HG03342 (cell line): Measurements from ENCODE around the gene CFAP141.

Experiments
- ATAC-seq: cut with Tn5 transposase; IDR thresholded peaks from one replicate; pipeline ENCODE4 v1.9.1; 2021; ENCODE audit warnings: mild to moderate bottlenecking, moderate library complexity; ENCODE audit not compliant: unreplicated experiment

CFAP141 gene

DNA sequence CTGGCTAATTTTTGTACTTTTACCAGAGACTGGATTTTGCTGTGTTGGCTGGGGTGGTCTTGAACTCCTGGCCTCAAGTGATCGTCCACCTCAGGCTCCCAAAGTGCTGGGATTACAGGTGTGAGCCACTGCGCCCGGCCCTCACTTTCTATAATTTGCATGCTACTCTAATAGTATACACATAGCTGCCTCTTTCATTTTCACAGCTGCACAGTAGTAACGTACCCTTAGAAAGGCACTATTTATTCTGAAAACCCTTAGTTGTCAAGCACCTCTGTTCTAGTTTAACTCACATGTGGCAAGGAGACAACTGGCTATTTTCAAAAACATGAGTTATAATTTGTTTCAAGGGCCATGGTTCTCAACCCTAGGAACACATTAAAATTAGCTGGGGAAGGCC lies 31.5 kb downstream of the CFAP141 start:
- no peak for ATAC-seq

DNA sequence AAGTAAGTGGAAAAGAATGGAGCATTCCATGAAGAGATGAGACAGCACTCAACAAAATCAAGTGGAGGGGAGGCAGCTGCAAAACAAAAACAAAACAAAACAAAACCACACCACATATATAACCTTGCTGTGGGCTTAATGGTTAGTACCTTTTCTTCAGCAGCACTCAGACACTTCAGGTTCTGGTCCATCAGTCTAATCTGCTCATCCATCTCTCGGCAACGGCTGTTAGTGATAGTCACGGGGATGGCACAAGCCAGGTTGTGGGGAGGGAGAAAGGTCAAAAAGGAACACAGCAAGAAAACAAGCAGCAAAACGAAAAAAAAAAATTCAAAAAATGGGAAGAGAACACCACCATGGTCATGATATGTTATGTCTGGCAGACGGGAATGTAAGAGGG lies 34.3 kb downstream of the CFAP141 start:
- no peak for ATAC-seq

DNA sequence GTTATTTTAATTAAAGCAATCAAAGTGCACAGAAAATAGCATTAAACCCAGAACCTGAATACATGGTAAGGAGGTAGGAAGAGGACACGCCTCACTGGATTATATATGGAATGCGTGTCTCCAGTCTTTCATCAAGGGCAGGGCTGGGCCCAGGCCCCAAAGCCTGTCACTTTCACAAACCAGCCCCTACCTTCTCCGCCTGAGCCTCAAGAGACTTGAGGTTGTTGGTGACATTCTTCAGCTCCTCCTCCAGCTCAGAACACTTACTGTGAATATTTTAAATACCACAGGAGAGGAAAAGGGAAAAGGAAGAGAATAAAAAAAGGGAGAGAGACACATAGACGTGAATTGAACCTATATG lies 34.9 kb downstream of the CFAP141 start:
- no peak for ATAC-seq

DNA sequence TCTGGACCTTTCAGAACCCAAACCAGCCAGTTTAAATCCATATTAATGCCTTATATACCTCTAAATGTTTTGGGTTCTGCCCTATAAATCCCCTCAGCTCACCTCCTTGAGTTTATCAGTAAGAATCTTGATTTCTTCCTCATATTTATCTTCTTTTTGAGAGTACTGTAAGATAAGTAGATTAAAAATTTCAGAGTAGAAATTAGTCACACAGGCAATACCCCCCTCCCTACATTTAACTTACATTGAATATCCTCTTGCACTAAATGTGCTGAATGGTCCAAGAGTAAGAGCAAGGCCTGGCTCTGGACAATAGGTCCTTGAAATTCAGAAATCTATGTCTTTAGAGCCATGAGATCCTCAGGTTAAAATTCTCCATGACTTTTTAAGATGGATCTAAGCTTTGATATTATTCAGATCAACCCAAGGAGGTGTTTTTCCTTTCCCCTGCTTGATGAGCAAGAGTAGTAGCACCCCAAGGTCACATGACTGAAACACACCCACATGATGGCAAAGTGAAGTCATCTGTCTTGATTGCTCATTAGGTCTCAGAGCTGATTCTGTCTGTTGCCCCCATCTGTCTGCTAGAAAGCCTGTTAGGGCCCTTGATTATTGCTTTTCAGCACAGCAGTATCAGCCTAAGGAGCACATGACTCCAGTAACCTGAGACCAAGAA lies 35.4 kb downstream of the CFAP141 start:
- ATAC-seq: no peak

DNA sequence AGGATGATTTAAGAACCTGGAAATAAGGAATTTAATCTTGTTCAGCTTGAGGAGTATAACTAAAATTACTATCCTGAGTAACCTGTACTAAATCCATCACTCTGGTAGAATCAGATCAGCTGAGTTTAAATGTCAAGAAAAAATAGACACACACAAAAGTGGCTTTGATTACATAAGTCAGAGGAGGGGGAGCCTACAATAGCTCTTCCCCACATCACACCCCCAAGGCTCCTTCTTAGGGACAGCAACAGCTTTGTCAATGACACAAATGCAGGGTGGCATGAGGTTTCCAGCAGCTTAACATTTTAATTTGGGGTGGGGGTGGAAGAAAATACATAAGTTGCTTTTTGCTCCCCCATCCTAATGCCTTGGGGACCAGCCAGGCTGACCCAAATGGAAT lies 38.7 kb downstream of the CFAP141 start:
- no peak for ATAC-seq

DNA sequence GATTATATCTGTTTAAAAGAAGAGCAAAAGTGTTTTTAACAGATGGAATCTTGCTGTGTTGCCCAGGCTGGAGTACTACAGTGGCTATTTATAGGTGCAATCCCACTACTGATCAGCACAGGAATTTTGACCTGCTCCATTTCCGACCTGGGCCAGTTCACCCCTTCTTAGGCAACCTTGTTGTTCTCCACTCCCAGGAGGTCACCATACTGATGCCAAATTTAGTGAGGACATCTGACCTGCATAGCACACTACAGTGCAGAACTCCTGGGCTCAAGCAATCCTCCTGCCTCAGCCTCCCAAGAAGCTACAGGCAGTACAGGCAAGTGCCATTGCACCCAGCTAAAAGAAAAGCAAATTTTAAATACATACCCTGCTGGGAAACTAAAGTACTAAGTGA lies 39.9 kb downstream of the CFAP141 start:
- ATAC-seq: no peak

DNA sequence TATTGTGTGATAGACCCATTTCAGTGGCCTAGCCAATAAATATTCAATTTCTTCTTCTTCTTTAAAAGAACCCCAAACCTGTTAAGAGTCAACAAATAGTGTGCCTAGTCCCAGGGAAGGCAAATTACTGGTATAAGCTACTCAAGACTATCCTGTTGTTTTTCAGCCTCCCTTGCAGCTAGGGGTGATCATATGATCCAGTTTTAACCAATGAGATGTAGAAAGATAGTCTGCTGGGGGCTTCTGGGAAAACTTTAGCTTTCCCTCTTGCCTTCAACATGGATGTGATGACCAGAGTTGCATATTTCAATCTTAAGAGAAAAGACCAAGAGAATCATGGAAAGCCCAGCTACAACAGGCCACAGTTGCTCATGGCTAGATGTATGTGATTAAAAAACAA lies 46.6 kb downstream of the CFAP141 start:
- ATAC-seq: no peak

DNA sequence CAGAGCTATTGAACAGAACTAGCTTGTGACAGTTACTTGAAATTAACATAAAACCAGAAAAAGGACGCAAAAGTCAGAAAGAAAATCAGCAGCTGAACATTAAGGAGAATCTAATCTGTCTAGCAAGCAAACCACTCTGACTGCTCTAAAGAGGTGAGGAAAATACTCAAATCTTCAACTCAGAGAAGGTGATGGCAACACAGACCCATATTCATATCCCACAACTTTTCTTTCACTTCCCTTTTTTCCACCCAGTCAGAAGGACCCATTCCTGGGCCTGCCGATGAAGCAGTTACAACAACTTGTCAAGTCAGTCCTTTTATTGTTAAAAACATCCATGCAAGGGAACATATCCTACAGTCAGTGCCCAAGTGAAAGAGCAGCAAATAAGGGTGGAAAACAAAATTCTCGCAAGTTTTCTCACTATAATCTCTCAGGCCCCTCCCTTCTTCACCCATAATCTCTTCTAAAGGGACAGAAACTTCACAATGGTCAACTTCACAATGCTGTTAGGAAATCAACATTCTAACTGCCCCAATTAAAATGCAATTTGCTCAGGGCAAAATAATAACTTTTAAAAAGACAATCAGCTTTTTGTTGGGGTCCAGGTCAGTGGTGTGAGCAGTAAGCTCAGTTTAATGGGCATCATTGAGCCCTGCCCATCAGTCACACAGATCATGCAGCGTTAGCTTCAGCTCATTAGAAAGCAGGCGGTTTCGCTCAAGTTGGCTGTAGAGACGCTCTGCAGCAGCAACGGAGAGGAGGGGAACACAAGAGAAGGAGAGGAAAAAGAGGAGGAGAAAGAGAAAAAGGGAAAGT lies 47.6 kb downstream of the CFAP141 start:
- no peak for ATAC-seq

DNA sequence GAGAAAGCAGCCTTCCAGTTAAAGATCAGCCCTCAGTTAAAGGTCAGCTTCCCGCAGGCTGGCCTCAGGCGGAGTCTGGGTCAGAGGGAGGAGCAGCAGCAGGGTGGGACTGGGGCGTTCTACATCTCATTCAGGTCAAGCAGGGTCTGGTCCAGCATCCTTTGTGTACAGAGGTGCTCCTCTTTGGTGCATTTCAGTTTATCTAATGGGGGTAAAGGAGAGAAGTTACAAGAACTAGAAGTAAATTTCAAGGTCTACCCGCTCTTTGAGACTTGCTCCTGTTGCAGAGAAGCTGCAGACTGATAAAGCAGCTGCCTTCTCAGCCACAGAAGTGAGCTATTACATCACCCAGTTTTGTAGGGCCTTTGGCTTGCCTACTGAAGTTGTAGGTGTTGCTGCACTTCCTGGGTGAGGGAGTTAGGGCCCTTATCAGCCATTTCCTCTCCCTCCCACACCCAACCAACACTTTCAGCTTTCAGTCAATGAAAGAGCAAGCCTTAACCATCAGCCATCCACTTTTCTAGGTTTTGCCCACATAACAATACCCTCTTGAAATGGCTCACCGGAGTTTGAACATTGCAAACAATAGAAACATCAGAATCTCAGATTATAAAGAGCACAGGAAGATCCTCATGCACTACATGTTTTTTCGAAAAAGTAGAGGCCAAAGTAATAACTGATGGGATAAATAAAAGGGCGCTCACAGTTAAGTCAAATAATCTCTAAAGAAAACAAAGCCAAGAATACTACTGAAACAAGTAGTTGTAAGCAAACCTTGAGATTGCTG lies 48.4 kb downstream of the CFAP141 start:
- ATAC-seq: peak; percentile 68

DNA sequence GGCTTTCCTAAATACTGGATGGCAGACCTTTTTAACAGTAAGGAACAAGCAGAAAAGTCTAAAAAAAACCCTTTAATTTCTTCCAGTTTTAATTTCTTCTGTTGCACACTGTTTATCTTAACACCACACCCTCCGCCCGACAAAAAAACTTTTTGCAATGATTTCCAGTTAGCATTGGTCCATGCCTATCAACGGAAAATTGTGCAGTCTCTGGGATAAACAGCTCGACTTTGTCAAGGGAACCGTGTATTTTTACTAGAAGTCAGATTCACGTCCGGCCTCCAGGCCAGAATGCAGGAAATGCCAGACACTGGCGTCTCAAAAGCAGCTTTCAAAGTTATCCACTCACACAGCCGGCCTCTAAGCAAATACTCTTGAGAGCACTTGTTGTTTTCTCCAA lies 50.9 kb downstream of the CFAP141 start:
- ATAC-seq: no peak

DNA sequence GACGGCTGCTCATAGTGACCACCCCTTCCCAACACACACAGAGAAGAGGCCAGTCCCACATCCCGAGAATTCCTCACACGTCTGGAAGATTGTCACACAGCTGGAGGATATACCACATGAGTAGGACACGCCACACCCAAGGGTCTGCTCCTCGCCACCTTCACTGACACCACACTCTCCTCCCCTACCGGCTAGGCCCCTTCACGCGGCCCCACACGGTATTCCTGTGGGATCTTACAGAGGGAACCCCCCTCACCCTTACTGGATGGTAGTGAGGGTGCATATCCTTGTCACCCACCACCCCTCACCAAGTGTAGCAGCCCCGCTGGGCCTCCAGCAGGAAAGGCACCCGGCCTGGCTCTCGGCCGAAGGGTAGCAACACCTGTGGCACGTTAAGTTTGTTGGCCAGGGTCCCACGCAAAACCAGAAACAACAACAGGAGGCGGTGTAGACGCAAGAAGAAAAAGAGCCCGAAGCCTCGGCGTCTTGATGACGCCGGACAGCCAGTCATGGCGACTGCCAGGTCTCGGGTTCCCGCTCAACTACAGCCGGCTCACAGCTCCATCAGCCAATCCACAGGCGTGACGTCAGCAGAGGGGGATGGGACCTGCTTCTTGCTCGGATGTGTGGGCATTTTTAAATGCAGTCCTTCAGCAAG lies 51.5 kb downstream of the CFAP141 start, which contains the start of gene NUP210L:
Gene NUP210L (minus strand): TSS at position 540 of the 658 bp plus-strand sequence.
- no peak for ATAC-seq

DNA sequence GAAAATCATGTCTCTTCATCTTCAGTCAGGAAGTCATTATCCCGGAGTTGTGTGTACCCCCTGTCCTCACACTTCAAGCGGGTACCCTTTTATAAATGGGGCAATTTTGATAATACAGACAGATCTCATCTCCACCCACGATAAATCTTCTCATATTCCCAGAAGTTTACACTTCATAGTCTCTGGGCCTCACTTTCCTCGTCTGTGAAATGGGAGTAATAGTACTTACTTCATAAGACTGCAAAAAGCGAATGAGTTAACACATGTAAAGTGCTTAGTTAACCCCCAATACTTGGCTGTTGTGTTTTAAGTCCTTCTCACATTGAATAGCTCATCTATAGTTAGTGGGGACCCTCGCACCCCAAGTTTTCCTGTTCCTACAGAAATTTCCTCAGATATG lies 52.1 kb downstream of the CFAP141 start:
- ATAC-seq: no peak

DNA sequence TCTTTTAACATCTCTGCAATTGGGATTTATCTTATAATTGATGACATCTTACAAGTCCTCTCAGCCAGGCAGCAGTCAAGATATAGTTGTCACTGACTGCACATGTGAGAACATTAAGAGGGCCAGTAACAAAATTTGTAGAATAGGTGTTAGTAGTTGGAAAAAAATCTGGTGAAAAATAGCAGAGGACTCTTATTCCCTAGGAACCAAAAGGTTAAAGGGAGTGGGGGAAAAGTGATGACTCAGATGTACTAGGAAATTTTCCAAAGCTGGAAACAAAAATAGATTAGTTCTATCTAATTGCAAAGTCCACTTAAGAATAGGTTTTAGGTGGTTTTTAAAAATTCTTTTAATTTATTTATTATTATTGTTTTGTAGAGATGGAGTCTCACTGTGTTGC lies 54.8 kb downstream of the CFAP141 start:
- ATAC-seq: no peak
